K562 (cell line): ENCODE data around the gene PPM1N. TPM values are rescaled to one million over a fixed set of nuclear protein-coding genes. Genes with fewer than 3 reads are reported as not detected.

Experiments
- CHAMP1 ChIP-seq: fragments of 450-650 bp; IDR thresholded peaks from 2 replicates; pipeline ENCODE4 v1.6.1; 2016; ENCODE audit warnings: mild to moderate bottlenecking
- DLX4 ChIP-seq: fragments of 250-450 bp; sonication (Bioruptor Pico); IDR thresholded peaks from 2 replicates; pipeline ENCODE4 v1.6.1; 2021; ENCODE audit warnings: mild to moderate bottlenecking
- HMGN3 ChIP-seq: IDR thresholded peaks from 2 replicates; pipeline ENCODE4 v1.6.1; 2011; ENCODE audit warnings: borderline replicate concordance, low read depth, mild to moderate bottlenecking, mixed read lengths, low read length; ENCODE audit not compliant: insufficient read length; ENCODE audit errors: extremely low read depth
- HMGXB4 ChIP-seq: sonication (generic); formaldehyde crosslinking; IDR thresholded peaks from 2 replicates; pipeline ENCODE4 v1.8.1; 2023; ENCODE audit warnings: mild to moderate bottlenecking, missing genetic modification reagents
- REST ChIP-seq, 2 experiments: fragments of 450-650 bp; formaldehyde crosslinking in 1 of 2; IDR thresholded peaks; 2 replicates each; pipeline versions ENCODE4 v1.4.0 to v1.6.1; 2014 to 2020; ENCODE audit warnings: mild to moderate bottlenecking in 2 of 2, borderline replicate concordance in 1 of 2, low read depth in 1 of 2
- VEZF1 ChIP-seq: fragments of 200-800 bp; sonication (Bioruptor generic); IDR thresholded peaks from 2 replicates; pipeline ENCODE4 v1.6.1; 2017; ENCODE audit warnings: missing genetic modification characterization, missing compliant biosample characterization
- ZBTB49 ChIP-seq: sonication (generic); formaldehyde crosslinking; IDR thresholded peaks from 2 replicates; pipeline ENCODE4 v1.8.0; 2022; ENCODE audit warnings: missing genetic modification reagents, mild to moderate bottlenecking, borderline replicate concordance
- polyA plus RNA-seq, 8 experiments: library from polyadenylated mRNA; depleted of rRNA in 4 of 8; stranded (reverse) in 5 of 8; unstranded in 3 of 8; fragments of >200 nt; fragmentation: Nextera tagmentation in 2 of 8; fragmentation: Illumina TruSeq in 1 of 8; extraction: Ambion mirVana in 2 of 8; extraction: Trizol in 1 of 8; gene quantifications; 2 replicates each; pipeline versions ENCODE4 v1.2.1 to v1.2.3, GENCODE V29; 2011 to 2014; ENCODE audit warnings: inconsistent platforms in 1 of 8, missing spikeins in 1 of 8
- total RNA-seq, 7 experiments: library from RNA; depleted of rRNA in 6 of 7; stranded (reverse); fragments of >200 nt in 6 of 7; fragmentation: Illumina TruSeq in 2 of 7; extraction: Trizol in 2 of 7; gene quantifications; 2 replicates each; pipeline versions ENCODE4 v1.2.1 to v1.2.3, GENCODE V29; 2011 to 2021; ENCODE audit warnings: low replicate concordance in 1 of 7

Gene PPM1N
- total and polyA plus RNA-seq, 9 of the 15 experiments (the other 6 are each of a cell fraction or from before 2014, with no cell fraction given): 4.5 to 15.6 (median 8.7) TPM

- TF ChIP-seq CHAMP1: no peak
- TF ChIP-seq HMGXB4 (CRISPR knock-in tag): no peak
- no peak for TF ChIP-seq HMGN3
- TF ChIP-seq DLX4 (CRISPR knock-in tag): no peak
- TF ChIP-seq VEZF1 (CRISPR knock-in tag): no peak
- no peak for TF ChIP-seq REST (IDR thresholded peaks at IDR 0.05; ENCODE audit: borderline replicate concordance)
- TF ChIP-seq REST (CRISPR knock-in tag; IDR thresholded peaks at IDR 0.05; ENCODE audit: low read depth): no peak
- TF ChIP-seq ZBTB49 (CRISPR knock-in tag): no peak
Observed at GRCh38 chr19:45469945-45470761, 28.1 kb upstream of the PPM1N start (continued).
